PFSK-1 (cell line): ENCODE data around the gene IGFN1.

Experiments
- FOXP2 ChIP-seq: optimal IDR thresholded peaks from 2 replicates; pipeline ENCODE3; 2011; ENCODE audit warnings: borderline replicate concordance, control low read depth, inconsistent platforms; ENCODE audit not compliant: insufficient read depth; ENCODE audit errors: extremely low read length, extremely low read depth
- POLR2AphosphoS5 ChIP-seq: IDR thresholded peaks from 2 replicates; pipeline ENCODE4 v1.6.1; 2012; ENCODE audit warnings: low read depth, mild to moderate bottlenecking, control low read depth, low read length, moderate library complexity
- SIN3A ChIP-seq: IDR thresholded peaks from 2 replicates; pipeline ENCODE4 v1.6.1; 2012; ENCODE audit warnings: mild to moderate bottlenecking, low read length, moderate library complexity, borderline replicate concordance; ENCODE audit not compliant: insufficient read depth
- TAF1 ChIP-seq: IDR thresholded peaks from 2 replicates; pipeline ENCODE4 v1.6.1; 2012; ENCODE audit warnings: low read length, control low read depth, borderline replicate concordance; ENCODE audit not compliant: insufficient read depth
- TF ChIP-seq, protein P1 (sequence below), 2 experiments: IDR thresholded peaks; 2 replicates each; pipeline versions ENCODE4 v1.6.1 to v1.8.0; 2011 to 2012; ENCODE audit warnings: low read depth in 2 of 2, low read length in 2 of 2, control low read depth in 1 of 2, inconsistent platforms in 1 of 2, mild to moderate bottlenecking in 1 of 2, moderate library complexity in 1 of 2; ENCODE audit not compliant: insufficient read depth in 1 of 2

DNA sequence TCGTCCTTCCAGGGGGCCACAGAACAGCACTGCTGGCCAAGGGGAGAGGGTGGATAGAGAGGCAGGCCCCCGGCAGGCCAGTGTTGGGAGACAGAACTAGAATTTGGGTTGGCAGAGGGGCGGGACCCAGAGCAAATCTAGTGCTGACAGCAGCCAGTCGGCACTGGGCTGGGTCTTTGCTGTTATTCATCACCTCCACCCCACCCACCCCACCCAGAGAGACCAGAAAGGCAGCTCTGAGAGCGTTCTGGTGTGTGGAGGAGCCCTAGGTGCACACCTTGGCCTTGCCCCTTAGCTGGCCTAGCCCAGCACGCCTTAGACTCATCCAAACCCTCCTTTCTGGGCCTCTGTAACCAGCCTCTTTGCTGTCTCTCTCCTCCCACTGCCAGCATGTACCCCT is 86.3 kb downstream of the IGFN1 start:
- TF ChIP-seq, protein P1, sequence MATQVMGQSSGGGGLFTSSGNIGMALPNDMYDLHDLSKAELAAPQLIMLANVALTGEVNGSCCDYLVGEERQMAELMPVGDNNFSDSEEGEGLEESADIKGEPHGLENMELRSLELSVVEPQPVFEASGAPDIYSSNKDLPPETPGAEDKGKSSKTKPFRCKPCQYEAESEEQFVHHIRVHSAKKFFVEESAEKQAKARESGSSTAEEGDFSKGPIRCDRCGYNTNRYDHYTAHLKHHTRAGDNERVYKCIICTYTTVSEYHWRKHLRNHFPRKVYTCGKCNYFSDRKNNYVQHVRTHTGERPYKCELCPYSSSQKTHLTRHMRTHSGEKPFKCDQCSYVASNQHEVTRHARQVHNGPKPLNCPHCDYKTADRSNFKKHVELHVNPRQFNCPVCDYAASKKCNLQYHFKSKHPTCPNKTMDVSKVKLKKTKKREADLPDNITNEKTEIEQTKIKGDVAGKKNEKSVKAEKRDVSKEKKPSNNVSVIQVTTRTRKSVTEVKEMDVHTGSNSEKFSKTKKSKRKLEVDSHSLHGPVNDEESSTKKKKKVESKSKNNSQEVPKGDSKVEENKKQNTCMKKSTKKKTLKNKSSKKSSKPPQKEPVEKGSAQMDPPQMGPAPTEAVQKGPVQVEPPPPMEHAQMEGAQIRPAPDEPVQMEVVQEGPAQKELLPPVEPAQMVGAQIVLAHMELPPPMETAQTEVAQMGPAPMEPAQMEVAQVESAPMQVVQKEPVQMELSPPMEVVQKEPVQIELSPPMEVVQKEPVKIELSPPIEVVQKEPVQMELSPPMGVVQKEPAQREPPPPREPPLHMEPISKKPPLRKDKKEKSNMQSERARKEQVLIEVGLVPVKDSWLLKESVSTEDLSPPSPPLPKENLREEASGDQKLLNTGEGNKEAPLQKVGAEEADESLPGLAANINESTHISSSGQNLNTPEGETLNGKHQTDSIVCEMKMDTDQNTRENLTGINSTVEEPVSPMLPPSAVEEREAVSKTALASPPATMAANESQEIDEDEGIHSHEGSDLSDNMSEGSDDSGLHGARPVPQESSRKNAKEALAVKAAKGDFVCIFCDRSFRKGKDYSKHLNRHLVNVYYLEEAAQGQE (IDR thresholded peaks at IDR 0.05; ENCODE audit: insufficient read depth in 1 of 2, low read depth in 2 of 2, low read length in 2 of 2) = no peak
- TF ChIP-seq POLR2AphosphoS5 (no peak), TAF1 (no peak), SIN3A (no peak), FOXP2 (no peak)
